Measurements from ENCODE around the gene EFCC1.

- TF ChIP-seq CTCF (IDR thresholded peaks at IDR 0.05) = no peak
- TF ChIP-seq POLR2A (IDR thresholded peaks at IDR 0.05) = no peak
Measured at GRCh38 chr3:129077222-129077621, 76.1 kb downstream of the EFCC1 start.

Data from esophagus squamous epithelium (tissue), 4 donors.